GM19455 (cell line): ENCODE results near the gene GALNT8.
"Not testable (repeated sequence)": the region's sequence is repeated elsewhere in the genome, so short reads cannot be mapped to it uniquely, and the experiment has no call there.

Experiments
- ATAC-seq: cut with Tn5 transposase; IDR thresholded peaks from one replicate; pipeline ENCODE4 v1.9.1; 2021; ENCODE audit not compliant: unreplicated experiment

The GALNT8 gene, protein sequence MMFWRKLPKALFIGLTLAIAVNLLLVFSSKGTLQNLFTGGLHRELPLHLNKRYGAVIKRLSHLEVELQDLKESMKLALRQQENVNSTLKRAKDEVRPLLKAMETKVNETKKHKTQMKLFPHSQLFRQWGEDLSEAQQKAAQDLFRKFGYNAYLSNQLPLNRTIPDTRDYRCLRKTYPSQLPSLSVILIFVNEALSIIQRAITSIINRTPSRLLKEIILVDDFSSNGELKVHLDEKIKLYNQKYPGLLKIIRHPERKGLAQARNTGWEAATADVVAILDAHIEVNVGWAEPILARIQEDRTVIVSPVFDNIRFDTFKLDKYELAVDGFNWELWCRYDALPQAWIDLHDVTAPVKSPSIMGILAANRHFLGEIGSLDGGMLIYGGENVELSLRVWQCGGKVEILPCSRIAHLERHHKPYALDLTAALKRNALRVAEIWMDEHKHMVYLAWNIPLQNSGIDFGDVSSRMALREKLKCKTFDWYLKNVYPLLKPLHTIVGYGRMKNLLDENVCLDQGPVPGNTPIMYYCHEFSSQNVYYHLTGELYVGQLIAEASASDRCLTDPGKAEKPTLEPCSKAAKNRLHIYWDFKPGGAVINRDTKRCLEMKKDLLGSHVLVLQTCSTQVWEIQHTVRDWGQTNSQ

DNA sequence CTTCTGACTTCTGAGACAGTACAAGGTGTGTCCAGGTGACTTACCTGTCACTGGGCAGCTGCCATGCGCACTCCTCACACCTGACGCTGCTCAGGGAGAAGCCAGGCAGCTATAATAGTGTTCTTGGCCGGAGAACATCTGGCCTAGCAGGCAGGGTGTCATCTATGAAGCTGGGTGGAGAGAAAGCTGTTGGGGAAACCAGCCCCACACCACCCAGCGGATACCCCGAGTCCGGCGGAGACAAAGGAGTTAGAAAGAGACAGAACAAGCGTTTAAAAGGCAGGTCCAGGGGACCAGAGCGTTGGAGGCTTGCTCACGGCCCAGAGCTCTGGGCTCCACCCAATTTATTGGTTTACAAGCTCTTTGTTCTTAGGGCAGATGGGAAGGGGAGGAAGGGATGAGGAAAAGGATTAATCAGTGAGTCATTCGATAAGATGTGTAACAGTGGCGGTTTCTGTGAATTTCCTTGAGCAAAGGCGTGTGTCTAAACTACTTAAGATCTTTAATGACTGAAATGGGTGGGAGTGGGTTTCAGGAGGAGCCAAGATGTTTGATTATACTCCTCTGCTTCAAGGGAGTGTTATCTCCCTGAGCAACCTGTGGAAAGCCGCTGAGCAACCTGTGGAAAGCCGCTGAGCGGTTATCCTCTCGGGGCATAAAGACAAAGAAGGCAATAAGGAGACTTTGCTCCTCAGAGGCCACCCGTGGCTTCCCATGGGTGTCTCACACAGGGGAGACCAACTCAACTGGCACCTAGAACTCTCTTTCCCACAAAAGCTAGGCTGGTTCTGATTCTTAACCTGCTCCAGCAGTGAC, at the start of gene GALNT8:
GALNT8 (plus strand) TSS at position 580 of the 816 bp plus-strand sequence. CDS start 278 bp downstream, outside the sequence.
- no peak for ATAC-seq

DNA sequence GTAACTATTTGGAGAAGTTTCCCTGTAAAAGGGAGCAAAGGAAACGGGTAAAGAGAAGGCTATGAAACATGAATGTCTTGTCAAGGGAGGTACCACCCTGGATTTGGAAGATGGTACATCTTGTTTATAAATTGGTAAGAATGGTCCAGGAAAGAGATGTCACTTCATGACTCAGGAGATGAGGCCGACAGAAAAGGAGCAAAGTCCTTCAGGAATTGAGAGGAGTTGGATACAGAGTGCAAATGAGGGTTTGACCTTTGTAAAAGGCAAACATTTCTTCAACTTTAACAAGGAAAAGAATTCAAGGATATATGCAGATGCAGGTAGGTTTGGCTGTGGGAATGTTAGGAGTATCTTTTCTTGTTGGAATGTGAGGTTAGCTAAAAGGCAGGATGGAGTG, 40.5 kb upstream of the GALNT8 start:
- ATAC-seq = no peak

DNA sequence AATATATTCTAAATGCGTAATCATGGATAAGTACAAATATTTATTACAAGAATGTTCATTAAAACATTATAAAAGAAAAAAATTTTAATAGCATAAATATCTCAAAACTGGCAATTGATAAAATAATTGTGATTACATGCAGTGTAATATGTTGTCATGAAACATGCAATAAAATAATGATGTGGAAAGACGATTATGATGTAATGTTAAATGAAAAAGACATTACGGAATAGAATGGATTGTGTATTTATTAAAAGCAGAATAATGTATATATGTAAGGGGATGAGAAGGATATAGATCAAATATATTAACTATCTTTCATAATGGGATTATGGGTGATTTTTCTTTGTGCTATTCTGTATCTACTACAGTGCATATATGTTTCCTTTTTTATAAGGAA, 38.5 kb upstream of the GALNT8 start:
- no peak for ATAC-seq

DNA sequence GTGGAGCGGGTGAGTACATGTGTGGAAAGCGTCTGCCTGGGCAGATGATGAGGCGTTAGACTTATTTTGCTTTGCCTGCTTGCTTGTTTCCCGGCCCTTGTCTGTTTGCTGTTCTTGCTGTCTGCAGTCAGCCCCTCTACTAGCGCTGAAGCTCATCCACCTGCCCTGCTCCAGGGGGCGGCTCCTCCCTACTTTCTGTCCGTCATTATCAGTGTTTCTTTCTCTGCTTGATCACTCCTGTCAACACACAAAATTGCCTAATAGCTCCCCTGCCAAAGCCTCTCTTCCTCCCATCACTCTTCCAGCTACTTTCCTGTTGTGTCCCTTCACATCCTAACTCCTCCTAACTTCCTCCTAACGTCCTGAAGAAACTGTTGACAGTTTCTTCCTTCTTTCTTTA, 34.9 kb upstream of the GALNT8 start:
- no peak for ATAC-seq

DNA sequence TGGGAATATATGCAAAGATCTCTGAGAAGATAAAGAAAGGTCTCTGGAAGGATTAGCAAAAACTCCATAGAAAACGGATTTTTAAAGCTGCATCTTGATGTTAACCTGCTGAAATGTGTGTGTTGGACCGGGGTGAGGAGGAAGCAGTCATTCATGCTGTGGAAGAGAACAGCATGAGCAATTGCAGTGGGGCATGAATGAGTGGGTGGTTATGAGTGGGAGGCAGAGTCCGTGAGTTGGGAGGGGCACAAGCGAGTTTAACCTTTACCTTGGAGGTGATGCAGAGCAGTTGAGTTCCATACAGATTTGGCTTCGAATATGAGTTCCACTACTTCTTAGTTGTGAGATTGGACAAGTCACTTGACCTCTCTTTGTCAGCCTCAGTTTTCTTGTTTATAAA, 29.4 kb upstream of the GALNT8 start:
- ATAC-seq = no peak

DNA sequence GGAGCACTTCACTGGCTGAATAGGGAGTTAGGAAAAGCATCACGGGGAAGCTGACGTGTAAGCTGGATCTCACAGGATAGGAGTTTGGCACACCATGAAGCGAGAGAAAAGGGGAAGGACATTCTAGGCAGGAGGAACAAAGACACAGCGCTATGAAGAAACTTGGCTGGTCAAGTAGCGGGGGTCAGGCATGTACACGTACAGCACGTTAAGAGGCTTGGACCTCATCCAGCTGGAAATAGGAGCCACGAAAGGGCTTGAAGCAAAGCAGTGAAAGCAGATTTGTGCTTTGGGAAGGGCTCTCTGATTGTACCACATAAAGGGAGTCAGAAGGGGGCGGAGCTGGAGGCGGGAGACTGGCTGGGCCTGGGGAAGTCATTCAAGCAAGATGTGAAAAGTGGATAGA, 19.6 kb upstream of the GALNT8 start:
- ATAC-seq = no peak

DNA sequence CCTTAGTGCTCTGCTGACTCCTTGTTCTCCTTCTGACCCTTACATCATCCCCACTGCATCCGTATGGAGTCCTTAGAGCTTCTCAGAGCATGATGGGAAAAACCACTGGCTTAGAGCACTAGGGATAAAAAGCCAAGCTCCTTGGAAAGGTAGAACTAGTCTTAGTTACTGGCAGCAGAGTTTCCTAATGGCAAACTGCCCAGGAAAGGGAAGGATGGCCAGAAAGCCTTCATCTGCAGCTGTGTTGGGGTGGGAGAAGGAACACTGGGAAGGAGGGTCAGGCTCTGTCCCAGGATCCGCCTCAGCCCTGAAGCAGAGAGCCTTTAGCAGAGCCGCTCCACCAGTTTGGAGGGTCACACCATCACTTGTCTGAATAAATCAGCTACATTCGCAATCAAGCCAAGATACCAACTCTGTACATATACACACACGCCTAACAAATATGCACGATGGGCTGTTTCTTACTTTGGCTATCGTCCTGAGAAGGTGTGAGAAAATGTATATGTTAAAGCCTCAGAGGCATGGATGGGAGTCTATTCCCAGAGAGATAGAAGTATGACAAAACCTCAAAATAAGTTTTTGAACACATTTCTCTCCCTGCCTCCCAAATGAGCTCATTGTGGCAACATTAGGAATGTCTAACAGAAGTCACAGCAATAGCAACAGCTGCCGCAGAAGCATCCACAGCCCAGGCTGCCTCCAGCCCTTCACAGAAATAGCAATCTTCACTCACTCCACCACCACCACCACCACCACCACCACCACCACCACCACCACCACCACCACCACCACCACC, 18.6 kb upstream of the GALNT8 start:
- no peak for ATAC-seq

DNA sequence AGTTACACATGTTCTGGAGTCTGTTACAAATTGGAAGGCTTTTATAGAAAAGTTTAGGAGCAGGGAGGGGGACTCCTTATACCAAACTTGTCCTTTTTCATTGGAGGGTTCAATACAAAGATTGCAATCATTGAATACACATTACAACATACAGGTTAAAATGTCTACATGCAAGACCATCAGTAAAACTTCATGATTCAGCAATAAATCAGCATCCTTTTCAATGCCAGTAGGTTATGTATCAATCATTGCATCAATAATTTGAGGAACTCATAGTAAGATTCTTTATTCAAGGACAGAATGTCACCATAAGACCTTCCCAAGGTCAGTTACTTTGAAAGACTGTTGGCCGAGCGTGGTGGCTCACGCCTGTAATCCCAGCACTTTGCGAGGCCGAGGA, 16.5 kb upstream of the GALNT8 start:
- no peak for ATAC-seq

DNA sequence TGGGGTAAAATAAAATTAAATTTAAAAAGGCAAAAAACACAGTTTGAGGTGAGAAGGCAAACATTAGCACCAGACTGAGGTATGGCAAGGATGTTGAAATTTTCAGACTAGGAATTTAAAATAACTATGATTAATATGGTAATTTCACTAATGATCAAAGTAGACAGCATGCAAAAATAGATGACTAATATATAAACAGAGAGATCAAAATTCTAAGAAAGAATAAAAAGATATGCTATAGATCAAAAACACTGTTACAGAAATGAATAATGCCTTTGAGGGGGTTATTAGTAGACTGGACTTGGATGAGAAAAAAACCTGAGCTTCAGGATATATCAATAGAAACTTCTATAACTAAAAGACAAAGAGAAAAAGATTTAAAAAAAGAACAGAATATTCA, 14.4 kb upstream of the GALNT8 start:
- ATAC-seq = no peak

DNA sequence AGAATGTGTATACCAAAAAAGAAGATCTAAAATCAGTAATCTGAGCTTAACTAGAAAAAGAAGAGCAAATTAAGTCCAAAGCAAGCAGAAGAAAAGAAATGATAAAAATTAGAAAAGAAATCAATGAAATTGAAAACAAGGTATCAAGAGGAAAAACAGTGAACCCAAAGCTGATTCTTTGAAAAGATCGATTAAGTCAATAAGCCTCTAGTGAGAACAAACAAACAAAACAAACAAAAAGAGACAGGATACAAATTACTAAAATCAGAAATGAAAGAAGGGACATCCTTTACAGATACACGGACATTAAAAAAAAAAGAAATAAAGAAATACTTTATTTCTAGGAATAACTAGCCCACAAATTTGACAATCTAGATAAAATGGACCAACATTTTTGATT, 12.9 kb upstream of the GALNT8 start:
- ATAC-seq = no peak

DNA sequence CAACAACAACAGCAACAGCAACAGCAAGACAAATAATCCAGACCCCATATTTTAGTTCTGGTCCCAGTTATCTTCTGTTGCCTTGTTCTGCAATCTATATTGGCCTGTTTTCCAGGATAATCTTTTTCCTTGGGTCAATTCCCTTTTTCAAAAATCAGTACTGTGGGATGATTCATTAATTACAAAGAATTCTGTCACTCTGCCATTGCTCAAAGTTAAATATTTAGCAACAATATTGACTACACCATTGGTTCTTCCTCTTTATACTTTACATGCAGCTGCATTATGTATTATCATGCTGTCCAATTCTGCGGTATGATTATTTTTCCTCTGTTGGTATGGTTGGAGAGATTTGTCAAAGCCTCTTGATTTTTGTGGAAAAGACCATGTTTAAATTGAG, 10.1 kb upstream of the GALNT8 start:
- ATAC-seq = no peak

DNA sequence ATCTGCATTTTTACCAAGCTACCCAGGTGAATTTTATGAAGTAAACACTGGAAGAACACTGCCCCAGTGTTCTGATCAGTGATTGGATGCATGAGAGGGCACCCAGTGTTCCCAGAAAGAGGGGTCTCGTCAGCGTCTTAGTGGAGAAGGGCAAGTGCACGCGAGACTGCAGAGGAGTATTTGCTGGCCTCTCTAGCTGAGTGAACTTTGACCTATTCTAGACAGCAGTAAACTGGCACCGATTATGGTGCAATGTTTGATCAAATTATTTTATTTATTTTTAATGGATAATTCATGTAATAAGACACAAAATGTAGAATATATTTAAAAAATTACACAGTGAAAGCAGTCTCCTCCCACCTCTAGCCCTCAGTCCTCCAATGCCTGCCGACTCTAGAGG, 5.3 kb upstream of the GALNT8 start:
- no peak for ATAC-seq

DNA sequence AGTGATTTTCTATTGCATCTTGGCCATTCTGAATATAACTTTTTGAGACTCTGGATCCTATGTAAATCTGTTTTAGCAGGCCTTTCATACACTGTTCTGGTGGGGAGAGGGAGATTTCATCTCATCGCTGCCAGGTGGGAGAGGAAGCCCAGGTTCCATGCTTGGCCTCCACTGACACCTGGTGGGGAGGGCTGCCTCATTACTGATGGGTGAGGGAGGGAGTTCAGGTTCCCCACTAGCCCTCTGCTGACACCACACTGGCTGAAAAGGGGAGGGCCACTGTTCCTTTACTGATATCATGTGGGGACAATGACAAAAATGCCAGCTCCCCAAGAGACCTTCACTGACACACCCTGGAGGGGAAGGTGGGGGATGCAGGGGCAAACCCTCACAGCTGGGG, 2.4 kb upstream of the GALNT8 start:
- ATAC-seq = no peak

DNA sequence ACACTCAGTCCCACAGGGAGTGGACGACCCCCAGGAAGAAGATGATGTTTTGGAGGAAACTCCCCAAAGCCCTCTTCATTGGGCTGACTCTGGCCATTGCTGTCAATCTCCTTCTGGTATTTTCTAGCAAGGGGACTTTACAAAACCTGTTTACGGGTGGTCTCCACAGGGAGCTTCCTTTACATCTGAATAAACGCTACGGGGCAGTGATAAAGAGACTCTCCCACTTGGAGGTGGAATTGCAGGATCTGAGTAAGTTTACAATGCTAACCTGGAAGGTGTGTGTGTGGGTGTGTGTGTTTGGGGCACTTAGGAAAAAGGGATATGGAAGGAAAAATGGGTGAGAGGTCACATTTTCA, 416 bp downstream of the GALNT8 start:
- no peak for ATAC-seq

DNA sequence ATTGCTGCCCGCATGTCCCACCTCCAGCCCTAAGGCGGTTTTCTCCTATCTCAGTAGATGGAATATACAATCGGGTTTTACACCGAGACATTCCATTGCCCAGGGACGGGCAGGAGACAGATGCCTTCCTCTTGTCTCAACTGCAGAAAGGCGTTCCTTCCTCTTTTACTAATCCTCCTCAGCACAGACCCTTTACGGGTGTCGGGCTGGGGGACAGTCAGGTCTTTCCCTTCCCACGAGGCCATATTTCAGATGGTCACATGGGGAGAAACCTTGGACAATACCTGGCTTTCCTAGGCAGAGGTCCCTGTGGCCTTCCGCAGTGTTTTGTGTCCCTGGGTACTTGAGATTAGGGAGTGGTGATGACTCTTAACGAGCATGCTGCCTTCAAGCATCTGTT, 1.4 kb downstream of the GALNT8 start:
- ATAC-seq = not testable (repeated sequence)

DNA sequence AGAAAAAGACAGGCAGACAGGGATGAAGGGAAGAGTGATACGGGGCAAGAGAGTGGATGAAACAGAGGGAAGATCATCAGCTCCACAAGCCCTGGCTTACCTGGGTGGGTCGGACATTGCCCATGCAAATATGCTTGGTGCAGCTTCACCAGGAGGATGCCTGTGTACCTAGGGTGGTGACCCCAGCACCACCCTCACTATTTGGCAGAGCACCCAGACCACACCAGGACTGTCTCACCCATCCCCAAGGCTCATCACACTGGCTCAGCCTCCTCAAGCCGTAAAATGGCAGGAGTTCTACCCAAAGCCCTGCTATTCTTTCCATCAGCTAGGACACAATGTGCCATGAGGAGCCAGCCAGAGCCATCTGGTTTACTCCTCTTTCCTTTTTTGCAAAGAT, 3.0 kb downstream of the GALNT8 start:
- ATAC-seq = no peak

DNA sequence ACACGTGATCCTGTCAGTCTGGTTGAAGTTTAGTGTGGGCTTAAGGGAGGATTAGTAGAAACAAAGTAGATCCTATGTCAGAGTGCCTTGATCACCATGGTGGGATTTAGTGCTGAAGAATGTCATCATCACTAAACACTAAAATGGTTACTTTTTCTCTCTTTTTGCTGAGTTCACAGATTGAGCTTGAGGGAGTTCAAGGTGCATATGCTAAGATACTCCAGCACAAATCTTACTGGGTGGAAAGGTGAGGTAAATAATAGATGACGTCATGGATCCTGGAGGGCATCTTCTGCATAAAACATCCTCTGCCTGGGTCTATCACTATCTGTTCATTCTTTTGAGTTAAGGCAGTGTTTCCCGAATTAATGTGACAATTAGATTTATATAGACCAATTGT, 4.9 kb downstream of the GALNT8 start:
- no peak for ATAC-seq

DNA sequence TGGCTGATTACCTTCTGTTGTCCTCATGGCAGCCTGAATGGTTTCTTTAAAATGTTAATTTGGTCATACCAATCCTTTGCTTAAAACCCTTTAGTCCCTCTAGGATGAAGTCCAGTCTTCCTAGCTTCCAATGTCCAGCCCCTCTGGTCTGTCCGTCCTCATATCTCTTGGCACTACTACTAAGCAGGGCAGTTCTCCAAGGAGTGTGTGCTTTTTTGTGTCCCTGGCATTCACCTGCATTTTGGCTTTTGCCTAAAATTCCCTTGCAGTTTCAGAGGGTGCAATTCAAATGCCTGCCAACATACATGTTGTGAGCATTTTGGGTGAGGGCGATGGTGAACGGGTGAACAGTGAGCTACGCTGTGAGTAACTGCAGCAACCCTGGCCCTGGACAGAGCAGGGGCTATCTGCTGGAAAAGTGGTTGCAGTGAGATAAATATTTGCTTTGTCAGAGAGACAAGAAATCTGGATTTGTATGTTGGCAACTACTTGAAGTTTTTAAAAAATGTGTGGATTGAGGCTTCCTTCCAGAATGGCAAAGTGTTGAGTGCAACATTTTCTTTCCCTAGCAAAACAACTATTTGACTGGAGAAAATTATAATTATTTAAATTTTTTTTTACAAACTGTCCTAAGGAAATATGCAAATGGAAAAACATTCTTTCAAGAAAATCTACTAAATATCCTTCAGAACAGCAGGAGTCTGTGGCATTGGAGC, 14.6 kb downstream of the GALNT8 start:
- no peak for ATAC-seq

DNA sequence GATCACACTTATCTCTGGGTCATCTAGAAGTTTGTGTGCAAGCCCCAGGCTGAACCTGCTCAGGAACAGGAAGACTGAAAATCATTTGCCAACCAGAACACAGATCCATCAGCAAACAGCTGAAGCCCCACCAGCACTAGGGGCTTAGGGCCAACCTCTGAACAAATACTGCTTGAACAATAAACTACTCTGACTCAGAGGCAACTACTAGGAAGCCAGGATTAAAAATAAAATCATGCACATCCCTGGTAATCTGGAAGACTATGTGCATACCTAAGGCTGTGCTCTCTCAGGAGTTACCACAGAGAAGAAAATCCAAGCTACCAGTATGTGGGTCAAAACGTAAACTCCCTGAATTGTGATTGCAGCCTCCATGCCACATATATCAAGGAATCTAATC, 15.9 kb downstream of the GALNT8 start:
- no peak for ATAC-seq

DNA sequence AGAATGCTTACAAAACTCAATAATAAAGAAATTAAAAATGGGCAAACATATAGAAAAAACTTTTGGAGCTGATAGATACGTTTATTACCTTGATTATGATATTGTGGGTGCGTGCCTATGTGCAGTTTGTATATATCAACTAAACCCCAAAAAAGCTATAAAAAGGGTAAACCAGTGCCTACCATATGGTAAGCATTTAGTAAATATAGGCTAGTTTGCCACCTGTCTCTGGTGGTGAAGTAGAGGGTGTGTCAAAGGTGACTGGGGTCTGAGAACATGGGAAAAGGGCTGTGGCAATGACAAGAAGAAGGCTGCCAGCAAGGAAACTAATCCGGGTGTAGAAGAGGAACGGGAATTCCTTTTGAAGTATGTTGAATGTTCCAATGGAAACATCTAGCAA, 18.3 kb downstream of the GALNT8 start:
- no peak for ATAC-seq
